ENCODE measurements around the gene NEK2.
"Not testable (repeated sequence)": the region's sequence is repeated elsewhere in the genome, so short reads cannot be mapped to it uniquely, and the experiment has no call there.

NEK2 gene

GRCh38 chr1:211695135-211695816 lies 19.9 kb upstream of the NEK2 start:
- no peak for DNase-seq (ENCODE audit: low spot score)

GRCh38 chr1:211693911-211694310 lies 18.5 kb upstream of the NEK2 start:
- DNase-seq (ENCODE audit: low spot score): not testable (repeated sequence)

- no peak for DNase-seq (ENCODE audit: low spot score)
Observed at GRCh38 chr1:211688421-211688820, 13.0 kb upstream of the NEK2 start.

- no peak for DNase-seq (ENCODE audit: low spot score)
Observed at GRCh38 chr1:211687462-211688215, 12.2 kb upstream of the NEK2 start.

- DNase-seq (ENCODE audit: low spot score): no peak
Observed at GRCh38 chr1:211685823-211686222, 10.4 kb upstream of the NEK2 start.

GRCh38 chr1:211684791-211685190 lies 9.4 kb upstream of the NEK2 start:
- DNase-seq (ENCODE audit: low spot score): no peak

GRCh38 chr1:211684331-211684730 lies 8.9 kb upstream of the NEK2 start:
- no peak for DNase-seq (ENCODE audit: low spot score)

- no peak for DNase-seq (ENCODE audit: low spot score)
Observed at GRCh38 chr1:211683396-211684297, 8.2 kb upstream of the NEK2 start.

- DNase-seq (ENCODE audit: low spot score): not testable (repeated sequence)
Observed at GRCh38 chr1:211682186-211682585, 6.8 kb upstream of the NEK2 start.

GRCh38 chr1:211680752-211681327 lies 5.4 kb upstream of the NEK2 start:
- peak; percentile 90 for DNase-seq (ENCODE audit: low spot score)

- DNase-seq (ENCODE audit: low spot score): no peak
Observed at GRCh38 chr1:211677659-211678058, 2.2 kb upstream of the NEK2 start.

- DNase-seq (ENCODE audit: low spot score): no peak
Observed at GRCh38 chr1:211676761-211677160, 1.3 kb upstream of the NEK2 start.

- DNase-seq (ENCODE audit: low spot score): no peak
Observed at GRCh38 chr1:211676106-211676583, 724 bp upstream of the NEK2 start.

GRCh38 chr1:211667065-211667617 lies 8.3 kb downstream of the NEK2 start:
- DNase-seq (ENCODE audit: low spot score): no peak

GRCh38 chr1:211660718-211661222 lies 14.7 kb downstream of the NEK2 start:
- DNase-seq (ENCODE audit: low spot score): peak; percentile 58

GRCh38 chr1:211656728-211657127 lies 18.7 kb downstream of the NEK2 start:
- DNase-seq (ENCODE audit: low spot score): no peak

GRCh38 chr1:211654838-211655787 lies 20.3 kb downstream of the NEK2 start:
- DNase-seq (ENCODE audit: low spot score): peak; percentile 92

GRCh38 chr1:211653959-211654496 lies 21.4 kb downstream of the NEK2 start:
- no peak for DNase-seq (ENCODE audit: low spot score)

- DNase-seq (ENCODE audit: low spot score): no peak
Observed at GRCh38 chr1:211653293-211653692, 22.1 kb downstream of the NEK2 start.

- DNase-seq (ENCODE audit: low spot score): no peak
Observed at GRCh38 chr1:211652371-211652770, 23.1 kb downstream of the NEK2 start.

Data from Ammon's horn (tissue), 1 donor.